Stimulated activated CD8-positive, alpha-beta memory T cell treated with anti-CD3 and anti-CD28 coated beads, Interleukin-2, amount 100 ng/mL, for 48 hours (primary cell): Measurements from ENCODE around the gene THUMPD2.

Experiments used
- DNase-seq, 2 donors: peaks; one replicate each; pipeline ENCODE4 v3.0.0-alpha.2; 2020; ENCODE audit warnings: low read depth in 2 of 2

THUMPD2 gene

DNA sequence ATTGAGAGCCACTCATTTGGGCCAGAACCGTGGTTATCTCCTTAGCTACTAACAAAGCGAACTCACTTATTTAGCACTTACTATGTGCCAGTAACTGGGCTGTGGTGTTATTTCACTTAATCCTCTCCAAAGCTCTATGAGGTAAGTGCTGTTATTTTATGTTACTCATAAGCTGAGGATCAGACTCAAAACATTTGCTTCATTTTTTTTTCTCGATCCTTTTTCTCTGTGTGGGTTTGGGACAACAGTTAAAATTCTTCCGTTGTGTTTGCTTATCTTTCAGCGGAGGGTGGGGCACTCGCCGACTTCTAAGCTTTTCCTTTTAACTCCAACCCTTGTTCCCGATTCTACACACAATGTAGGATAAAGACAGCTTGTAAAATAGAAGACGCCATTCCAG is 60.6 kb downstream of the THUMPD2 start:
- DNase-seq: no peak

GRCh38 chr2:39717067-39717466 is 62.0 kb downstream of the THUMPD2 start:
- DNase-seq: no peak

DNA sequence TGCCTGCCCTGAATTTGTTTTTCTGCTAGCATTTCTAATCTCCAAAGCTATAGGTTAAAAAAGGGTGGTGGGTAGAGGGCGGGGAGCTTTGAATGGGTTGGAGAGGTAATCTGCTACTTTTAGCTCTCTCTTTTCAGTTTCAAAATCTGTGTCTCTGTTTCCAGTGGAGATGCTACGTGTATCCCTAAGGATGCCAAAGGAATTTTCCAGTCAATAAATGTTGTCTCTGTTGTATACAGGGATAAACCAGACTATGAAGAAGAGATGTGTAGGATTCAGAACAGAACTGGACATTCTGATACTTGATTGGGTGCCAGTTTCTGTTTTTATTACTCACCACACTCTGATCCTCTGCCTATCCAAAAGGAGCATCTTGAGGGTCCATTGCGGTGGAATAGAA is 63.2 kb downstream of the THUMPD2 start:
- DNase-seq: no peak

- no peak for DNase-seq
Observed at GRCh38 chr2:39715095-39715494, 64.0 kb downstream of the THUMPD2 start.

- DNase-seq: no peak
Observed at GRCh38 chr2:39712953-39713352, 66.1 kb downstream of the THUMPD2 start.

- no peak for DNase-seq
Observed at GRCh38 chr2:39710807-39711206, 68.3 kb downstream of the THUMPD2 start.

DNA sequence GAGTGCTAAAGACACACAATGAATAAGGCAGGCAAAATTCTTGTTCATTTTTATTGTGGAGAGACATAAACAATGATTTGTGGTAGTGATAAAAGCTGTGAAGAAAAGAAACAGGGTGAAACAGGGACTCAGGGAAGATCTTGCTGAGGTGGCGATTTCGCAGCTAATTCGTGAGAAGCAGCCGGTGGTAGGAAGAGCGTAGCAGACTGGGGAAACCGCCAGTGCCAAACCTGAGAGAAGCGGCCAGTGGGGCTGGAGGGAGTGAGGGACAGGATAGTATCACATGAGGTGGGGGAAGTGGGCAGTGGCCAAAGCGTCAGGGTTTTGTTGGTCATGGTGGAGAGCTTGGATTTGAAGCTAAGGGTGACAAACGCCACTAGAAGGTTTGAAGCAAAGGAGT is 71.1 kb downstream of the THUMPD2 start:
- no peak for DNase-seq

GRCh38 chr2:39706945-39707344 is 72.1 kb downstream of the THUMPD2 start:
- DNase-seq: no peak

DNA sequence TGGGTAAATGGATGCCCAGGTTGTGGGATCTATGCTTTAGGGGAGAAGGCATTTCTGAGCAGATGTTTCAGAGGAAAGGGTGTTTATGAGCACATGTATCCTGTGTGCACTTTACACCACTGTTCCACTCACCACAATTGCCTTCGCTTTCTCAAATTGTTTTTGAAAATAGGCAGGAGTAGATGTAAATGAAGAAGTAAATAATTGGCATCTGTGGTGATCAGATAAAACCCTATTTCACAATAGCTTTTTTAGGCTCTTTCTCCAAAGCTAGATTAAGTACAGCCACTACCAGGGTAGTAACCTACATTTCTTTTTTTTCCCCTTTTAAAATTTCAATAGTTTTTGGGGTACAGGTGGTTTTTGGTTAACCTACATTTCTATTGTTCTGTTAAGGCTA is 72.7 kb downstream of the THUMPD2 start:
- no peak for DNase-seq

DNA sequence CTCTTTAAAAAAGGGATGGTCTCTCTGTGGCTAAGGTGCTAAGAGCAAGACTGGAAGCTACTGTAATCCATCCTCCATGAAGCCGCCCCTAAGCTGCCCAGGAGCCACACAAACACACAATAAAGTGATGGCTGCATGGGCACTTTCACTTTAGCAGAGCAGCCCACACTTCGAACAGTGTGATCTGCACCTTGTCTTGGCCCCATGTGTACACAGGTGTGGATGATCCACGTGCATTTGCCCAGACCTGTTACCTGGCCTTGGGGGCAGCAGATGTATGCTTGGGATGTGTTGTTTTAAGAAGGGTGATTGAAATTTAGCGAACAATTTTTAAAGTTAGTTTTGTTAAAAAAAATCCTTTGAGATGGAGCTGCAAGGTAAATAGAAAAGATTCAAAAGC is 73.4 kb downstream of the THUMPD2 start:
- no peak for DNase-seq

DNA sequence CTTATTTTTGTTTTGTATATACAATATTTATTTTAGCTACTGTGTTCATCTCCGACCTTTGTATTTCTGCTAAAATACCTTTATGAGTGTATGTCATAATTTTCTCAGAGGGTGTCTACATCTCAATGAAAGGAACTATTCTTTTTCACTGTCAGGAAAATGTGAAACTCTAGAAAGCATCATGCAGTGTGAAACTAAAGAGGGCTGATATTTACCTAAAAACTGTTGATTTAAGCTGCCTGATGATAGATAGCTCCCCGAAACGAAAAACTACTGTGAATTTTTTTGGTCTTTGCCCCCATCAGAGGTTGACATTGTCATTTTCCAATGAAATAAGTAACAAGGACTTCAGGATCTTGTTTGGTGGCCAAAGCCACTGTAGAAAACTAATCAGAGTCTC is 74.5 kb downstream of the THUMPD2 start:
- no peak for DNase-seq

DNA sequence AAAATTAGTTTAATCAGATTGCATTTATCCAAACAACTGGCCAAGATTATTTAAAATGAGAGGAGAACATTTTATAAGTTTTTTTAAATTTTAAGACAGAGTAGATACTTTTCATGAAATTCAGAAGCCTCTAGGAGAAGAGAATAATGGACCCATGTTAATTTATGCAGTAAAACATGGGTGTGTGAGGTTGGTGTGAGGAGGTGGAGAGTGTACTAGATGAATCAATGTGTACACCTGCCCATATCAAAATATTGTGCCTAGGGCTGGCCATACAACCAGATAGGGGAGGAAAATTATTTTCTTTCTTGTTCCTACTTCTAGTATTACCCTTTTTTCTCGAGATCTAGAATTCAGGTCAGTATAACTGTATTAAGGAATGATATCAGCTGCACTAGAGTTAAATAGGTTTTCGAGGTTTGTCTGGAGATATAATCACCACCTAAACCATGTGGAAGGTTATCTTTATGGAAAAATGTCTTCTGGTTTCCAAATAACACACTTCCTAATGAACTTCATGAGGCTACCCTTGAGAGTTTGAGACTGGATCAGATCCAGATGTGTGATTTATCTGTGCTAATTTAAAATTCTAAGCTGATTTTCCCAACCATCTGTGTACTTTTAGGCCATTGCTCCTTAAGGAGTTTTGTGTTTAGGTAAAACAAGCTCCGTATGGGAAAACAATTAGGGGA is 75.7 kb downstream of the THUMPD2 start:
- no peak for DNase-seq

- no peak for DNase-seq
Observed at GRCh38 chr2:39701137-39701536, 77.9 kb downstream of the THUMPD2 start.

- DNase-seq: no peak
Observed at GRCh38 chr2:39697454-39697853, 81.6 kb downstream of the THUMPD2 start.

- no peak for DNase-seq
Observed at GRCh38 chr2:39696838-39697237, 82.2 kb downstream of the THUMPD2 start.

DNA sequence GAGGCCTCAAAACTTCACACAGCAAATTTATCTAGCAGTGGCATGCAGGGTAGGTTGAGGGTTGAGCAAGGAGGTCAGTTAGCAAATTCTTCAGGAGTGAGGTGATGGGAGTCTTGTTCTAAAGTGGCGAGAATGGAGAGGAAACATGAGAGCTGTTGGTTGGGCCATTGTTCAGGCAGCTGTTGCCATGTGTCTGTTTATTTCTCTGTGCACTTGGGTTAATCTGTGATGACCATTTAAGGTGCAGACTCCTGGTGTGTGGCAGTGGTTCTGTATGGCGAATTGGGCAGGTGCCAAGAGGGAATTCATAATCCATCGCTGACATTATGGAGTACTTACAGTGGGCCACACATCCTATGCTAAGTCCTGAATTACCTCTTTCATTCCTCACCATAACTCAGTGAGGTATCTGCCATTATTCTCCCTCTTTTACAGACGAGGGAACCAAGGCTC is 82.9 kb downstream of the THUMPD2 start:
- DNase-seq: no peak

DNA sequence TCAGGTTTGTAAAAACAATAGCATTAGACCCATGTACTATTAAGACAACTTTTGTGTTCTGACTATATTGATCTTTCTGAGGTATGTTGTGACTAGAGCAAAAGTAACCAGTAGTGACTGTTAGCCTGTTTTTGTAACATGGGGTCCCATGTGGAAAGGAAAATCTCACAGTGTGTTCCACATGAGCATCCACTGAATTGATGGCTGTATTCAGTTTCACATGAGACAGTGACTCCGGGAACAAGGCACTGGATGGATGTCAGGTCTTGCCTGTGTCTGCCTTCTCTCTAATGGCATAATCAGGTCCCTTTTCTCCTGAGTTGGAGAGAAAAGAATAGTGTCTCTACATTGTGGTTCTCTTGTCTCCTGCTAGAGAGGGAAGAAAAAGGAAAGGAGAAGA is 85.8 kb downstream of the THUMPD2 start:
- DNase-seq: no peak

DNA sequence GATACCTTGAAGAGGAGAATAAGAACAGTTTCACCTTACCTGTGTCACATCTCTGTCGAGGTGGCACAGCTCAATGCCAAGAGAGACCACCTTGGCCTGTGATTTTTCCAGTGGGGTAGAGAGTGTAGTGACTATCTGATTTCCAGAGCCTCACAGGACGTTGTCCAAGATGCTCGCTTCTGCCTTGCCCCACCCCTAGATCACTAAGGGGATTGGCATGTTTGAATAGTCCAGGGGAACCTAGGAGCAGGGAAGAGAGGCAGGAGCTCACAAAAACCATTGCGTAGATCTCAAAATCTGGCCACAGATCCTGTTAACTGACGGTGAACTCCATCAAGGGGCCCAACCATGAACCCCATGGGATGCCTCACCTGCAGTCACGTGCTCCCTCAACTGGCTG is 89.2 kb downstream of the THUMPD2 start:
- no peak for DNase-seq

DNA sequence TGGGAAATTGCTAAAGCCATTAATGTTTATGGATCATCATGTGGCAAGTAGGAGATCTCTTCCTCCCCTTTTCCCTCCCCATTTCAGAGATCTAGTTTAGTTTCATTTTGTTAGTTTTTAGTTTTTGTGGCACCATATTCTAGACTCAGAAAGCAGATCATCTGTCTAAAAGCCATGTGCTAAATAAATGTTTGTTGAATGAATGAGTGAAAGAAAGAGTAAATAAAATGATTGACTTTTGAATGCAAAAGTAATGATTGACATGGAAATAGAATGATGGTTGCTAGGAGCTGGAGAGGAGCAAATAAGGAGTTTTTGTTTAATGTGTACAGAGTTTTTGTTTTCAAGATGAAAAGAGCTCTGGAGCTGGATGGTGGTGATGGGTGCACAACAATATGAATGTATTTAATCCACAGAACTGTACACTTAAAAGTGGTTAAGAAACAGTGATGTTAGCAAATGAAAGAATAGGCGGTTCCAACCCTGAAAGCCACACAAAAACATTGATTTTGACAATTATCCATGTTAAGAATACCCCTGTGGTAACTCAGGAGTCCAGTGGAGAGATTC is 89.7 kb downstream of the THUMPD2 start:
- DNase-seq: no peak

- no peak for DNase-seq
Observed at GRCh38 chr2:39688181-39688580, 90.9 kb downstream of the THUMPD2 start.

DNA sequence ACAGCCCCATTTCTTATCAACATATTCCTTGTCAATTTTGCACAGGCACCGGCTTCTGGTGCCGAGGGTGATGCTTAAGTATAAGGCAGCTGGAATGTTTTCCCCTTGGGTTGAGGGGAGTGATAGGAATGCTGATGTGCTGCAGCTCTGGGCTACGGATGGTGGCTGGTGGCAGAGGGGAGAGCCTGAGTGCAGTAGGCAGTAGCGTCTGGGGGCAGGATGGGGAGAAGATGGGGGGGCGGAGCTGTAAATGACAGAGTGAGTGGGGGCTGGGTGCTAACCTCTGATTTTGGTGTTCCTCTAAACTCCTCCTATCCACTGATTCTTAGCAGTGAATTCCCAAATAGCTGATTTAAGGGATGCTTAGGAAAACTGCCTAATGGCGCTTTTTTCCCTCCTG is 92.6 kb downstream of the THUMPD2 start:
- DNase-seq: no peak
